Measurements from ENCODE around the gene ZNF804A.
"Not testable (repeated sequence)": the region's sequence is repeated elsewhere in the genome, so short reads cannot be mapped to it uniquely, and the experiment has no call there.

The ZNF804A gene

DNA sequence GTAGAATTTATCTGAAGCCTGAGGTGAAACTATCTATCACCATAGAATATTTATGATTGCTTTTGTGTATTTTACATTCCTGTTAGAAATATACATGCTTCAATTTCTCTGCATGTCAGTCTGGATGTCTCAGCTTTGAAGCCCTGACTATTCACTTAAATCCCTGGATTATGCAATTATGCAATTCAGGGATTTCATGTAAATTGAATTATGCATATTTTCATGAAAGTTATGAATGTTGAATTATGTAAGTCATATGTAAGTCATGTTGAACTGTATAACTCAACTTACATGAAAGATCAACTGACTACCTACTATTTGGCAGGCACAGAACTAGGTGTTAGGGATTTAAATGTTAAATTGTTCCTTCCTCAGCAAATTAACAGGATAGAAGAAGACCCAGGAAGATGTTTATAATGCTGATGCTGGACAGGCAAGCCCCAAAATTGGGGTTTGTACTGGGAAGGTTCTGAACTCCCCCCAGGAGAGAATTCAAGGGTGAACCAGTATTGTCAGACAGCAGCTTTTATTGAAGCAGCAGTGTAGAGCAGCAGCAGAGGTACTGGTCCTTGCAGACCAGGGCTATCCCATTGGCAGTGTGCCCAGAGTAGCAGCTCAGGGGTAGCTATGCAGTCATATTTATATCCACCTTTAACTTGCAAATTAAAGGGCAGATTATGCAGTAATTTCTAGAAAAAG, 236.5 kb downstream of the ZNF804A start:
- no peak for DNase-seq

DNA sequence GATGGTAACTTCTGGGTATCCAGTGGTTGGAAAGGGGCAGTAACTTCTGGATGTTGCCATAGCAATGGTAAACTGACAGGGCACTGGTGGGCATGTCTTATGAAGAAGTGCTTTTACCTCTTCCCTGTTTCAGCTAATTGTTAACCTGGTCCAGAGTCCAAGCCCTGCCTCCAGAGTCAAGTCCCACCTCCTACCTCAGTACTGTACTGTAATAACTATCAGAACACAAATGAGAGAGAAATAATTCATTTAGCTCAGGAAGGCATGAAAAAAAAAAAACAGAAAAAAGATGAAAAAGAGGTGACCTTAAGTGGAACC, 237.0 kb downstream of the ZNF804A start:
- DNase-seq = no peak

DNA sequence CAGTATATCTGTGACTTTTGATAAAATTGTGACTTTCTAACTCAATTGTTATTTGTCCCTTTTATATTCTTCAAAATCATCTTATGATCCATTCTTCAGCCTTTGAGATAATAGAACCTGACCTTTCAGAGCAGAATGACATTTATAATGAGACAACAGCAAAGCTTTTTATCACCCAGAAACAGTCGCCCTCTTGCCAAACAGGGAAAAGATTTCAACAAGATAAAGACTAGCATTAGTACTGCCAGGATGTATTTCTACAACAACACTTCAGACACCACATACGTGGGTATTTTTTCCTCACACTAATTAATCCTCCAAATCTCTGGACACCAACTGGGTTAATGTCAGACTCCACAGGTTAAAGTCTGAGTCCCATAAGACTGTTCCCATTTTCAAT, 249.0 kb downstream of the ZNF804A start:
- DNase-seq = no peak

DNA sequence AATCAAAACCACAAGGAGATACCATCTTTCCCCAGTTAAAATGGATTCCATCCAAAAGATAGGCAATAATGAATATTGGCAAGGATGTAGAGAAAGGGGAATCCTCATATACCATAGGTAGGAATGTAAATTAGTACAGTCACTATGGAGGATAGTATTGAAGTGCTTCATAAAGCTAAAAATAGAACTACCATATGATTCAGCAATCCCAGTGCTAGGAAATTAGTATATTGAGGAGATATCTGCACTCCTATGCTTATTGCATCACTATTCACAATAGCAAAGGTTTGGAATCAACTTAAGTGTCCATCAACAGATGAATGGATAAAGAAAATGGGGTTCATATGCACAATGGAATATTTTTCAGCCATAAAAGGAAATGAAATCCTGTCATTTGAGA, 251.2 kb downstream of the ZNF804A start:
- DNase-seq = no peak

DNA sequence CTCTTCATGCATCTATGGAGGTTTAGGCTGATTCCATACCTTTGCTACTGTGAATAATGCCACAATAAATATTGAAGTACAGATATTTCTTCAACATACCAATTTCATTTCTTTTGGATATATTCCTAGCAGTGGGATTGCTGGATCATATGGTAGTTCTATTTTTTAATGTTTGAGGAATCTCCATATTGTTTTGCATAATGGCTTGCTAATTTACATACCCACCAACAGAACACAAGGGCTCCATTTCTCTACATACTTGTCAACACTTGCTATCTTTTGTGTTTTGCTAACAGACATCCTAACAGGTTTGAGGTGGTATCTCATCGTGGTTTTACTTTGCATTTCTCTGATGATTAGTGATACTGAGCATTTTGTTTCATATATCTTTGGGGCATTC, 253.2 kb downstream of the ZNF804A start:
- DNase-seq = no peak

DNA sequence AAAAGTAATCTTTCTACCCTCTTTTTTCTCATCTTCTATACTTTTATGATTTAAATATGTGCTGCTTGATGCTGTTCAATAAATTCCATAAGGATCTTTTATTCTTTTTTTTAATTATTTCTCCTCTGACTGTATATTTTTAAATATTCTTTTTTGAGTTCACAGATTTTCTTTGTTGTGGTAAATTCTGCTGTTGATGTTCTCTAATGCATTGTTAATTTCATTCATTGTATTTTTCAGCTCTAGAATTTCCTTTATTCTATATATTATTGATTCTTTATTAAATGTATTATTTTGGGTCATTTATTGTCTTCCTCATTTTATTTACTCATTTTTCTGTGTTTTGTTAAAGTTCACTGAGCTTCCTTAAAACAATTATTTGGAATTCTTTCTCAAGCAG, 260.9 kb downstream of the ZNF804A start:
- DNase-seq = no peak

DNA sequence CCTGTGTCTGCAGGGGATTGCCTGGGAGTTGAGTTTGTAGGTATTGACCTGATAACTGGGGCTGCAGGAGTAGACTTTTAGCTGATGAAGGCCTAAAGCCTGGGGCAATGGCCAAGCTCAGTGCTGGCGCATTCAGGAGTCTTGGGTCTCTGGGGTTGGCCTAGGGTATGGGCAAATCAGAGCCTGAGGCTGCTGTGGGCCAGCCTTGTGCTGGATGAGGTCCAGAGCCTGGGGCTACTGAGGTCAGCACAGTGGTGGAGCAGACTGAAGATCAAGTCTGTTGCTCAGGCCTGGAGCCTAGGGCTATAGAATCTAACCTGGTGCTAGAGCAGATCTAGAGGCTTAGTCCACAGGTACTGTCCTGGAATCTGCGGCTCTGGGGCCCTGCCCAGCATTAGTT, 262.4 kb downstream of the ZNF804A start:
- DNase-seq = no peak

DNA sequence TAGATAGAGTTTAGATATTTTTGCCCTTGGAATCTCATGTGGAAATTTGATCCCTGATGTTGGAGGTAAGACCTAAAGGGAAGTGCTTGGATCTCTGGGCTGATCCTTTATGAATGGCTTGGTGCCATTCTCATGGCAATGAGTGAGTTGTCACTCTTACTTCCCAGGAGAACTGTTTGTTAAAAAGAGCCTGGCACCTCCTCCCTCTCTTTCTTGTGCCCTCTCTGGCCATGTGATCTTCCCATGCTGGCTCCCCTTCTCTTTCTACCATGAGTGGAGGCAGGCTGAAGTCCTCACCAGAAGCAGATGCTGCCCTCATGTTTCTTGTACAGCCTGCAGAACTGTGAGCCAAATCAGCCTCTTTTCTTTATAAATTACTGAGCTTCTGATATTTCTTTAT, 276.9 kb downstream of the ZNF804A start:
- DNase-seq = no peak

DNA sequence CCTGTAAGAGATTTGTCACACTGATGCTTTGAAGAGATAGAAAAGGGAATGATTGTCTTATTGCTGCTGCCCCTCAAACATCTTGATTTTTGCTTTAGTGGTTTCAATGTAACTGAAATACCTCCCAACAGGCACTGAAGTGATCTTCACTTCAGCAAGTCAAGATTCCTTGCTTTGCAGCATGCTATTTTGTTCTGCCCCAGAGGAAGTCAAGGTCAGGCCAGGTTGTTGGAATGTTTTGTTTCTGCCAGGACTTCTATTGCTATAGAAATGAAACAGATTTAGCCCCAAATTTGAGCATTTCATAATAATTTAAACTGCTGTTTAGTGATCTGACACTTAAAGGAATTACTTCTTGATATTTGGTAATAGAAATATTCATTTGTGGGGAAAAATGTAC, 277.6 kb downstream of the ZNF804A start:
- DNase-seq = no peak

DNA sequence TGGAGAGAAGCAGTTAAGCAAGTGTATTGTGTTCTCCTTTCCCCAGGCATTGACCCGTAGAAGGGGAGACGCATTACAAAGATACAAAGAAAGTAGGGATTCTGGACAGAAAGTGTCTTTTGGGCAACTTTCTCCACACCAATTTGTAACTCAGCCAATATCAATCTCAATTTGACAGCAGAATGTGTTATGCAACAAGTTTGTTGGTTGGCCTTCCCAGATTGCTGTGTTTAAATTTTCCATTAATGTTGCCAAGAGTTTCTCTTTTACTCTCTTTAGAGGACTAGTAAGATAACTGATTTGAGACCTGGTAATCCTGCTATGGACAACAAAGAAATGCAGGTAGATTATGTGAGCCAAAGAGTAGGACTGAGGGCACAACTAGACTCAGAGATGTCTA, 279.6 kb downstream of the ZNF804A start:
- no peak for DNase-seq

DNA sequence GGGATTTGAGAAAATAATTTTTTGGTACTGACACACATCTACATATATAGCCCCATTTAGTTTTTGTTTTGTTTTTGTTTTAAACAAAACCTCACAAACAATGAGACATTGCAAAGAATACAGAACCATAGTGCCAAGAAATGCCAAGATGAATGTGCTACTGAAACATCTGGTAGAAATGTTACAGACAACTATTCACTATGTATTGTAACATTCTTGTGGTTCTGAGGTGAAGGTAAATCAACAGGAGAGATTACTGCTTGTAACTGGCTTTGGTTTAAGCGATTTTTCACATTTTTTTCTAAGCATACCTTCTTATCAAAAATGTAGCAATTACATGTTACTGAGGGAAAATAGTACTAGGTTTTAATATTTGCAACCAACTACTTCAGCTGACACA, 281.3 kb downstream of the ZNF804A start:
- no peak for DNase-seq

DNA sequence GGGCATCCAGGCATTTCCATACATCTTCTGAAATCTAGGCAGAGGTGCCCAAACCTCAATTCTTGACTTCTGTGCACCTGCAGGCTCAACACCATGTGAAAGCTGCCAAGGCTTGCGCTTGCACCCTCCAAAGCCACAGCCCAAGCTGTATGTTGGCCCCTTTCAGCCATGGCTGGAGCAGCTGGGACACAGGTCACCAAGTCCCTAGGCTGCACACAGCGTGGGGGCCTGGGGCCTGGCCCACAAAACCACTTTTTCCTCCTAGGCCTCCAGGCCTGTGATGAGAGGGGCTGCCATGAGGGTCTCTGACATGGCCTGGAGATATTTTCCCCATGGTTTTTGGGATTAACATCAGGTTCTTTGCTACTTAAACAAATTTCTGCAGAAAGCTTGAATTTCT, 288.3 kb downstream of the ZNF804A start:
- DNase-seq = not testable (repeated sequence)

DNA sequence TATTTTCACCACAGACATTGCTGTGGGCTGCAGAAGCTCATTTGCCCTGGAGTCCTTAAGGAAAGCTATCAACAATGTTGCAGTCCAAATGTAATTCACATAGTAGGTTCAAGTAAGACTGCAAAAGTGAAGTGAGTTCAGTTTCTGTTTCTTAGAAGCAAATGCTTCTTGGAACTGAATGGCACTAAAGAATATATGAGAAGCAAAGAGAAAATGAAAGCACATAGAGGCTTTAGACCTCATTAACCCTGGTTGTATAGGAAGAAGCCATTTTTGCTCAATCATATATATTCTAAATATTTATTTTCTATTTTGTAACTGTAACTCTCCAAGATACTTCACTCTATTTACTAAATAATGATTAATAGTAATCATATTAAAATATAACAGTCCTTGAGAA, 292.0 kb downstream of the ZNF804A start:
- DNase-seq = no peak

DNA sequence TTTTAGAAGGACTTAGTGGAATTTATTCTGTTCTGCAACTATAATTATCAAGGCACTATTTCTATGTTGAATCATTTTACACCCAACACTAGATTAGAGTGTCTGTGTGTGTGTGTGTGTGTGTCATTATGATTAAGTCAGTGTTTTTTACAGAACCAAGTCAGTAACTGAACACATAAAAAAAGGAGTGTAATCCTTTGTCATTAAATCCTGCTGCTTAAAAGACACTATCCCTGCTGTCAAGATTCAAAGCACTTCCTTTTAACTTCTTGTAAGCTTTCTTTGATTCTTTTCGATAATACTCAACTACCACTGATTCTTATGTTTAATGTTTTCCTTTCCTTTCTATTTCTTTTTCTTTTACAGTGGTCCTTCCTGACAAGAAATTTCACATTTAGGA, 306.7 kb downstream of the ZNF804A start:
- DNase-seq = no peak

DNA sequence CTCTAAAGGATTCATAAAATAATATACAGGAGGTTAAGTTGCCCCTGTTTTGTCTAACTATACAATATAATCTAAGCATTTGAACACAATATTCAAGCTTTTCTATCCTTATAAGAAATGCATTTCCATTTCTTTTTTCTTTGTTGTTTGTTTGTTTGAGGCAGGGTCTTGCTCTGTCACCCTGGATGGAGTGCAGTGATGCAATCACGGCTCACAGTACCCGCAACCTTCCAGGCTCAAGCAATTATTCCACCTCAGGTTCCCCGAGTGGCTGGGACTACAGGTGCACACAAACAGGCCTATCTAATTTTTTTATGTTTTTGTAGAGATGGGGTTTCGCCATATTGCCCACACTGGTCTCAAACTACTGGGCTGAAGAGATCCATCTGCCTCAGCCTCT, 307.8 kb downstream of the ZNF804A start:
- DNase-seq = no peak

DNA sequence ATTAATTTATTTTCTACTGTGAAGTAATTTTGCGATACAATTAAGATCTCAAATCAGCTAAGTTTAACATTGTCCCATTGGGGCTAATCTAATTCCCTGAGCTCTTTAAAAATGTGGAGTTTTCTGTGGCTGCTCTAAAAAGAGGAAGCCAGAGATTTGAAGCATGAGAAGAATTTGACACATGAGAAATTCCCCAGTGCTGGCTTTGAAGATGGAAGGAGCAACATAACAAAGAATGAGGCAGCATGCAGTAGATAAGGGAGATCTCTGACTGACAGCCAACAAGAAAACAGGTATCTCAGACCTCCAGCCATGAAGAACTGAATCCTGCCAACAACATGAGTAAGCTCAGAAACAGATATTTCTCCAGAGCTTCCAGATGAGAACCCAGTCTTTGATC, 308.4 kb downstream of the ZNF804A start:
- DNase-seq = no peak

DNA sequence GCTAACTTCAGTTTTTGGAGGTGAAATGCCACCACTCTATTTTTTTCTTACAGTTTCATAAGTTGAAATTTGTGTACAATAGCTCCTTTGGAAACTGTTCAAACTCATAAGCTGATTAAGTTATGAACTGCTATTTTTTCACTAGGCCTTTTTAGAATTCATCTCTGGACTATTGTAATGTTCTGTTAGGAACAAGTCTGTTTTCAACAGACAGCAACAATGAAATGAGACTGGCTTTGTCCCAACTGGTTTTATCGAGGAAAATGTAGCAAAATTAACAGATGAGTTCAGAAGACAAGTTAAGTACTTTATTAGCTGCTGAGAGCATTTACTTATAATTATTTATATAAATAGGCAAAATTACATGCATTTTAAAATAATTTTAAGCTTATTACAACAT, 310.6 kb downstream of the ZNF804A start:
- no peak for DNase-seq

DNA sequence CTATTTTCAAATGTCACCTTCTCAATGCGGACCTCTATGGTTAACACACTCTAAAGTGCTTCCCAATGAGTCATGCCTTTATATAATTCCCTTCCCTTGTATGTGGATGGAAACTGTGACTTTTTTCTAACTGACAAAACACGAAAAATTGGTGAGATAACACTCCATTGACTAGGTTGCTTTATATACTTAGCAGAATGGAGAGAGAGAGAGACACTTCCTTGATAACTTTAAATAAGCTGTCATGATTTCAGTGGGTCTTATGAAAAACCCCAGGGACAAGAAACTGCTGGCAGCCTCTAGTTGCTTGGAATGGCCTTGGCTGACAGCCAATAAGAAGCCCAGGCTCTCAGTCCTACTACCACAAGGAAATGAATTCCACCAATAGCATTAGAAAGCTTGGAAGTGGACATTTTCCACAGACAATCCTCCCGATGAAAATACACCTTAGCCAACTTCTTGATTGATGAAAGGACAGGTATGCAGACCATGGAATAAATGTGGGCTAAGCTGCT, 322.2 kb downstream of the ZNF804A start:
- DNase-seq = no peak

DNA sequence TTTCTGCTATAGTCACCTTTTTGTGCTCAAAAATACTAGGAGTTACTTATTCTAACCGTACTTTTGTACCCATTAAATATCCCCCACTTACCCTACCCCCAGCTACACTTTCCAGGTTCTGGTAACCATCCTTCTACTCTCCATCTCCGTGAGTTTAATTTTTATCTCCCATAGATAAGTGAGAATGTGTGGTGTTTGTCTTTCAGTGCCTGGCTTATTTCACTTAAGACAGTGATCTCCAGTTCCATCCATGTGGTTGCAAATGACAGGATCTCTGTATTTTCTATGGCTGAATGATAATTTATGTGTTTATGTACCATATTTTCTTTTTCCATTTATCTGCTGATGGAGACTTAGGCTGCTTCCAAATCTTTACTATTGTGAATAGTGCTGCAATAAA, 323.3 kb downstream of the ZNF804A start:
- no peak for DNase-seq

DNA sequence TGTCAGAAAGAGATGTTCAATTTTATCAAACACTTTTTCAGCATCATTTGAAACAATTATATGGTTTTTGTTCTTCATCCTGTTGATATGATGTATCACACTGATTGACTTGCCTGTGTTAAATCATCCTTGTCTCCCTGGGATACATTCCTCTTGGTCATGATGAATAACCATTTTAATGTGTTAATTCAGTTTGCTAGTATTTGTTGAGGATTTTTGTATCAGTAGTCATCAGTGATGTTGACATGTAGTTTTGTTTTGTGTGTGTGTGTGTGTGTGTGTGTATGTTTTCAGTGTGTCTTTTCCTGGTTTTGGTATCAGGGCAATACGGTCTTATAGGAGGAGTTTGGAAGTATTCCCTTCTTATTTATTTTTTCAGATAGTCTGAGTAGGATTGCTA, 325.4 kb downstream of the ZNF804A start:
- no peak for DNase-seq

DNA sequence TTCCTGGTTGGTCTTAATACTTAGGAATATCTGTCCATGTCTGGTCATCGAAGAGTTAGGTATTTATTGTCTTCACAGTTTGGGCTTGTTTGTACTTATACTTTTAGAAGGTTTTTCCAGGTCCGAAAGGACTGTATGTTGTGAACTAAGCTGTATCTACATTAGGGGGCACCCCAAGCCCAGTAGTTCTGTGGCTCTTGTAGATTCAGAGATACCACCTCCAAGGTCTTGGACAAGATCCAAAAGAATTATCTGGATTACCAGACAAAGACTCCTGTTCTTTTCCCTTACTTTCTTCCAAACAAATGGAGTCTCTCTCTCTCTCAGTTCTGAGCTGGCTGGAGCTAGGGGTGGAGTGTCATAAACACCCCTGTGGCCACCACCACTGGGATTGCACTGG, 328.7 kb downstream of the ZNF804A start:
- no peak for DNase-seq

DNA sequence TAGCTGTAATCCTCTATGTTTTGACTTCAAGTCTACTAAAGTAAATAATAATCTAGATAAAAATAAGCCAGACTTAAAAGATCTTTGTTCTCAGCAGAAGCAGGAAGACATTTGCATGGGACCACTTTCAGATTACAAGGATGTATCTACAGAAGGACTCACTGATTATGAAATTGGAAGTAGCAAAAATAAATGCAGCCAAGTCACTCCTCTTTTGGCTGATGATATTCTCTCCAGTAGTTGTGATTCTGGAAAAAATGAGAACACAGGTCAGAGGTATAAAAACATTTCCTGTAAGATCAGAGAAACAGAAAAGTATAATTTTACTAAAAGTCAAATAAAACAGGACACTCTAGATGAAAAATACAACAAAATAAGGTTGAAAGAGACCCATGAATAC, 338.4 kb downstream of the ZNF804A start:
- no peak for DNase-seq

DNA sequence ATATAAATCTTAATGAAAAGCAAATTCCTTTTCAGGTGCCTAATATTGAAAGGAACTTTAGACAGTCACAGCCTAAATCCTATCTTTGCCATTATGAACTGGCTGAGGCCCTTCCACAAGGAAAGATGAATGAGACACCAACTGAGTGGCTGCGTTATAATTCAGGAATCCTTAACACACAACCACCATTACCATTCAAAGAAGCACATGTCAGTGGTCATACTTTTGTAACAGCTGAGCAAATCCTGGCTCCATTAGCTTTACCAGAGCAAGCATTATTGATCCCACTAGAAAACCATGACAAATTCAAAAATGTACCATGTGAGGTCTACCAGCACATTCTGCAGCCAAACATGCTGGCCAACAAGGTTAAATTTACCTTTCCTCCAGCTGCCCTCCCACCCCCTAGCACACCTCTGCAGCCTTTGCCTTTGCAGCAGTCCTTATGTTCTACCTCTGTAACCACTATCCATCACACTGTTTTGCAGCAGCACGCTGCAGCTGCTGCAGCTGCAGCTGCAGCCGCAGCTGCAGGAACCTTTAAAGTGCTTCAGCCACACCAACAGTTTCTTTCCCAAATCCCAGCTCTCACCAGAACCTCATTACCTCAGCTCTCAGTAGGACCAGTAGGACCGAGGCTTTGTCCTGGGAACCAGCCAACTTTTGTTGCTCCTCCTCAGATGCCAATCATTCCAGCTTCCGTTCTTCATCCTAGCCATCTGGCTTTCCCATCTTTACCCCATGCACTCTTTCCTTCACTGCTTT, 340.1 kb downstream of the ZNF804A start:
- DNase-seq = no peak

DNA sequence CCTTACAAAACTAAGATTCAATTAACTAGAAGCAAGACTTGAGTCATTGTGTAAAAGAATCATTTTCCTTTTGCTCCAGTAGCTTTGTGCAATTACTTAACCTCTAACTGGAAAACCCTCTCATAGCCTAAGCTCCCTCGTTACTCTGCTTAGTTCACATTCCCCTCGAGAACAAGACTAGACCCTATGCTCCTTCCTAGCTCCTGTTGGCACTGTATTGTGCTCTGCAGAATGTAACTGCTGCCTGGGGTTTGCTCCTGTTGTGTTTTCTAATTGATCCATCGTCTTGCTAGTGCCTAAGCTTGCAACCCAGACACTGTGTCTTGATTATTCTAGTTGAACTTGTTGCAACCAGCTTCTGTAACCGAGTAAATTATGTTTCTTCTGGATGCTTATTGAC, 347.0 kb downstream of the ZNF804A start:
- DNase-seq = no peak

DNA sequence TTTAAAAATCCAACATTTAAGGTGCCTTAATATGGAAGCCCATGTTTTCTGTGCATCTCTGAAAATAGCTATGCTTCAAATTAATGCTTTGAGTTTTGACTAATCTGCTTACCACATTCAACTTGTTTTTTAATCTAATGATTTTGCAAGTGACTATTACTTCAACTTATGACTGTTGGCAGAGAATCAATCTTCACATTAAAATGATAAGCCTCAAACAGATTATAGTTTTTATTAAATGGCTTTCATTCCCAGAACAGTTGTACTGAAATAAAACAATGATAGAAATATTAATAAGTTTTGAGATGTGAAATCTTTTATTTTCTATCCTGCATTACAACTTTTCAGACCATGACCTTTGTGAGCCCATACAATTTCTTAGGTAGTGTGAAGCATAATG, 347.5 kb downstream of the ZNF804A start:
- no peak for DNase-seq
